ENCODE data around the gene MUC6.

DNA sequence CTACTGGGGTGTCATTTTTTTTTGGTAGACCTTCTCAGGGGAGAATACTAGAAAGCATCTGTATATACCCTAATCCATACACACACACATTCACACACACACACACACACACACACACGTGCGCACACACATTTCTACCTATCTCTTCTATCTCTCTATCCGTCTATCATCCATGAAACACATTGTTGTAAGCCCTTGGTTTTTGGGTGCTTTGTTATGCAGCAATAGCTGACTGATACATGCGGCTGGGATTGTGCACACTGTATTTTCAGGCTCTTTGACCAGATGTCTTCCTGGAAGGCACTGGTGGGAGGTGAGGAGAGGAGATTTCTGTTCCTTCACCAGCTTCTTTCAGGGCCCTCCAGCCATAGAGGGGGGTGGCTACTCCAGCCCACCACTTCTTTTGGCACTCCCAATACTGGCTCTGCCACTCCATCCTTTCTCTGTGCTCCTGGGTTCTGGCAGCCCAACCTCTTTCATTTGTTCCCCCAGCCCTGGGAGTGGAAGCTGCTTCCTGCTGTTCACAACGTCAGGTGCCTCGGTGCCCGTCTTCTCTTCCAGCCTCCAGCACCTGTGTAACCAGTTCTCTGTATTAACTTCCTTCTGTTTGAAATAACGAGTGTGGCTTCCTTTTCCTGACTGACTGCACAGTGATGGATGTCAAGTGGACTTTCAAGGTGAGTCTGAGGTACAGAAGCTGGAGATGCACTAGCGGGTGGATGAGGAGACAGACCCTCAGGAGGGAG, 25.7 kb upstream of the MUC6 start:
- TF ChIP-seq, protein P1, sequence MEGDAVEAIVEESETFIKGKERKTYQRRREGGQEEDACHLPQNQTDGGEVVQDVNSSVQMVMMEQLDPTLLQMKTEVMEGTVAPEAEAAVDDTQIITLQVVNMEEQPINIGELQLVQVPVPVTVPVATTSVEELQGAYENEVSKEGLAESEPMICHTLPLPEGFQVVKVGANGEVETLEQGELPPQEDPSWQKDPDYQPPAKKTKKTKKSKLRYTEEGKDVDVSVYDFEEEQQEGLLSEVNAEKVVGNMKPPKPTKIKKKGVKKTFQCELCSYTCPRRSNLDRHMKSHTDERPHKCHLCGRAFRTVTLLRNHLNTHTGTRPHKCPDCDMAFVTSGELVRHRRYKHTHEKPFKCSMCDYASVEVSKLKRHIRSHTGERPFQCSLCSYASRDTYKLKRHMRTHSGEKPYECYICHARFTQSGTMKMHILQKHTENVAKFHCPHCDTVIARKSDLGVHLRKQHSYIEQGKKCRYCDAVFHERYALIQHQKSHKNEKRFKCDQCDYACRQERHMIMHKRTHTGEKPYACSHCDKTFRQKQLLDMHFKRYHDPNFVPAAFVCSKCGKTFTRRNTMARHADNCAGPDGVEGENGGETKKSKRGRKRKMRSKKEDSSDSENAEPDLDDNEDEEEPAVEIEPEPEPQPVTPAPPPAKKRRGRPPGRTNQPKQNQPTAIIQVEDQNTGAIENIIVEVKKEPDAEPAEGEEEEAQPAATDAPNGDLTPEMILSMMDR (tag by site-specific recombination; IDR thresholded peaks at IDR 0.05) = no peak
- TF ChIP-seq, protein P2, sequence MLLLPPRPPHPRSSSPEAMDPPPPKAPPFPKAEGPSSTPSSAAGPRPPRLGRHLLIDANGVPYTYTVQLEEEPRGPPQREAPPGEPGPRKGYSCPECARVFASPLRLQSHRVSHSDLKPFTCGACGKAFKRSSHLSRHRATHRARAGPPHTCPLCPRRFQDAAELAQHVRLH (tag by site-specific recombination; IDR thresholded peaks at IDR 0.05) = no peak
- TF ChIP-seq, protein P3, sequence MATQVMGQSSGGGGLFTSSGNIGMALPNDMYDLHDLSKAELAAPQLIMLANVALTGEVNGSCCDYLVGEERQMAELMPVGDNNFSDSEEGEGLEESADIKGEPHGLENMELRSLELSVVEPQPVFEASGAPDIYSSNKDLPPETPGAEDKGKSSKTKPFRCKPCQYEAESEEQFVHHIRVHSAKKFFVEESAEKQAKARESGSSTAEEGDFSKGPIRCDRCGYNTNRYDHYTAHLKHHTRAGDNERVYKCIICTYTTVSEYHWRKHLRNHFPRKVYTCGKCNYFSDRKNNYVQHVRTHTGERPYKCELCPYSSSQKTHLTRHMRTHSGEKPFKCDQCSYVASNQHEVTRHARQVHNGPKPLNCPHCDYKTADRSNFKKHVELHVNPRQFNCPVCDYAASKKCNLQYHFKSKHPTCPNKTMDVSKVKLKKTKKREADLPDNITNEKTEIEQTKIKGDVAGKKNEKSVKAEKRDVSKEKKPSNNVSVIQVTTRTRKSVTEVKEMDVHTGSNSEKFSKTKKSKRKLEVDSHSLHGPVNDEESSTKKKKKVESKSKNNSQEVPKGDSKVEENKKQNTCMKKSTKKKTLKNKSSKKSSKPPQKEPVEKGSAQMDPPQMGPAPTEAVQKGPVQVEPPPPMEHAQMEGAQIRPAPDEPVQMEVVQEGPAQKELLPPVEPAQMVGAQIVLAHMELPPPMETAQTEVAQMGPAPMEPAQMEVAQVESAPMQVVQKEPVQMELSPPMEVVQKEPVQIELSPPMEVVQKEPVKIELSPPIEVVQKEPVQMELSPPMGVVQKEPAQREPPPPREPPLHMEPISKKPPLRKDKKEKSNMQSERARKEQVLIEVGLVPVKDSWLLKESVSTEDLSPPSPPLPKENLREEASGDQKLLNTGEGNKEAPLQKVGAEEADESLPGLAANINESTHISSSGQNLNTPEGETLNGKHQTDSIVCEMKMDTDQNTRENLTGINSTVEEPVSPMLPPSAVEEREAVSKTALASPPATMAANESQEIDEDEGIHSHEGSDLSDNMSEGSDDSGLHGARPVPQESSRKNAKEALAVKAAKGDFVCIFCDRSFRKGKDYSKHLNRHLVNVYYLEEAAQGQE (tag by site-specific recombination; IDR thresholded peaks at IDR 0.05) = no peak
- no peak for TF ChIP-seq HOXA7 (CRISPR knock-in tag; IDR thresholded peaks at IDR 0.05; ENCODE audit: borderline replicate concordance)
- TF ChIP-seq, protein P4, sequence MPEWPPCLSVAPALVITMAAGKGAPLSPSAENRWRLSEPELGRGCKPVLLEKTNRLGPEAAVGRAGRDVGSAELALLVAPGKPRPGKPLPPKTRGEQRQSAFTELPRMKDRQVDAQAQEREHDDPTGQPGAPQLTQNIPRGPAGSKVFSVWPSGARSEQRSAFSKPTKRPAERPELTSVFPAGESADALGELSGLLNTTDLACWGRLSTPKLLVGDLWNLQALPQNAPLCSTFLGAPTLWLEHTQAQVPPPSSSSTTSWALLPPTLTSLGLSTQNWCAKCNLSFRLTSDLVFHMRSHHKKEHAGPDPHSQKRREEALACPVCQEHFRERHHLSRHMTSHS (tag by site-specific recombination; IDR thresholded peaks at IDR 0.05) = no peak
- no peak for TF ChIP-seq ZNF785 (tag by site-specific recombination; IDR thresholded peaks at IDR 0.05)
- TF ChIP-seq ZNF354C (tag by site-specific recombination; IDR thresholded peaks at IDR 0.05; ENCODE audit: borderline replicate concordance, low read depth) = no peak
- no peak for TF ChIP-seq ZNF341 (tag by site-specific recombination; IDR thresholded peaks at IDR 0.05; ENCODE audit: low read depth)
